ENCODE results near the gene RNFT2.

RNFT2 gene

DNA sequence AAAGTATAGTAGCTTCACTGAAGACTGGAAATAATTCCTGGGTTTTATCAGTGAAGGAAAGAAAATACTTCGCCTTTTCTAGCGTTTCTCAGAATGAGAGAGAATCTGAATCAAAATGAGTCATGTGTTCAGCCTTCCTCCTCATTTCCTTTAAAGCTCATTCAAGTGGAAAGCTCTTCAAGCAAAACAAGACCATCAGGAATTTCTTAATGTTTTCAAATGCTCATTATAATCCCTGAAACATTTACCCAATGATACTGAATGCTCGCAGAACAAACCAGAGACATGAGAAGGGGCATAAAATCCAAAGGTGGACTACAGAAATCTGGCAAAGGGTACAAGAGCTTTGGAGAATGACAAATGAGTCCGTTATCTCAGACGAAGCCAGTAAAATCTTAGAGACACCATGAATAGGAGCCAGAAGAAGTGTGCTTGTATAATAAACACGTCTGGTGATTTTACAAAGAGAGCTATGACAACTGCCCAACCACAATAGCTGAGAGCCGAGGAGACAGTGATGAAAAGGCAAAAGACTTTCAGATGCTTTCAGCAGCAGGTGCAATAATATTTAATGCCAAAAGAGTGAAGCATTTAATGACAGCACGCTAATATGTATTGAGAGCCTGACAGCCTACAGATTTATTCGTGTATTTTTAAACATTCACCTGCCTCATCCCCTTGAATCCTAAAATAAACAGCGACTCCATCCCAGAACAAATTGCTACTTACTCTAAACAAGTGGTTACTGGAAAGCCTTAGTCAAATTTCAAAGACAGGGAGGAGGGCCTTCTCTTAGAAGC, 19.3 kb upstream of the RNFT2 start:
- TF ChIP-seq, protein P1, sequence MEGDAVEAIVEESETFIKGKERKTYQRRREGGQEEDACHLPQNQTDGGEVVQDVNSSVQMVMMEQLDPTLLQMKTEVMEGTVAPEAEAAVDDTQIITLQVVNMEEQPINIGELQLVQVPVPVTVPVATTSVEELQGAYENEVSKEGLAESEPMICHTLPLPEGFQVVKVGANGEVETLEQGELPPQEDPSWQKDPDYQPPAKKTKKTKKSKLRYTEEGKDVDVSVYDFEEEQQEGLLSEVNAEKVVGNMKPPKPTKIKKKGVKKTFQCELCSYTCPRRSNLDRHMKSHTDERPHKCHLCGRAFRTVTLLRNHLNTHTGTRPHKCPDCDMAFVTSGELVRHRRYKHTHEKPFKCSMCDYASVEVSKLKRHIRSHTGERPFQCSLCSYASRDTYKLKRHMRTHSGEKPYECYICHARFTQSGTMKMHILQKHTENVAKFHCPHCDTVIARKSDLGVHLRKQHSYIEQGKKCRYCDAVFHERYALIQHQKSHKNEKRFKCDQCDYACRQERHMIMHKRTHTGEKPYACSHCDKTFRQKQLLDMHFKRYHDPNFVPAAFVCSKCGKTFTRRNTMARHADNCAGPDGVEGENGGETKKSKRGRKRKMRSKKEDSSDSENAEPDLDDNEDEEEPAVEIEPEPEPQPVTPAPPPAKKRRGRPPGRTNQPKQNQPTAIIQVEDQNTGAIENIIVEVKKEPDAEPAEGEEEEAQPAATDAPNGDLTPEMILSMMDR (IDR thresholded peaks at IDR 0.05; ENCODE audit: extremely low read depth, missing control alignments) = no peak
- no peak for DNase-seq (ENCODE audit: low spot score)

DNA sequence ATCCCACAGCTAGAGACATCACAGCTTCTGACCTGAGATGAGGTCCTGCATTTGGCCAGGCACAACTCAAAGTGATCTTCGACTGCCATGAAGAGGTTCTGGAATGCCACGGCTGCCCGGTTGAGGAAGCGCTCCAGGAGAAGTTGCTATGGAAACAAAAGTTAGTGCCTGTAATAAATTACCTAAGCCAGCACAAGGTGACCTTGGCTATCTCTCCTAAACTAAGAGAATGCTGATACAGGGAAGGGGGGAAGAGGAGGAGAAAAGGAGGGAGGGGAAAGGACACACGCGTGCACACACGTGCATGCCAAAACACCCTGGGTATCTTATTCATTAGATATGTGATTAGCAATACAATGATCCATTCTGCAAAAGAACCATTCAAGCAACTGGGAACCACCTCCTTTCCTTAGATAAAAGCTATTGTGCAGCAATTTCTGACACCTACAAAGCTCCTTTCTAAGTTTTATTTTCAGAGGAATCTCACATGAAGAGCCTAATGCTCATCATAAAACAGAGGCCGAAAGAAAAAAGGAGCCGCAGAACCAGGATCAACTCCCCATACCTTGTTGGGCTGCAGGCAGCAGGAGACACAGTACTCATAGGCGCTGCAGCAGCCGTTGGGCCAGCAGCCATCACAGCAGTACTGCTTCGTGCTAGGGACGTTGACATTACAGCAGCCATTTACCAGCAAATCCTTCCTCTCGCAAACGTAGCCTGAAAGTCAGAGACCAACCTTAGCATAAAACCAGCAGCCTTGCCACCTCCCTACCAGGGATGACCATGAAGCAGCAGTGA, 18.2 kb upstream of the RNFT2 start:
- no peak for DNase-seq (ENCODE audit: low spot score)
- TF ChIP-seq, protein P1 (IDR thresholded peaks at IDR 0.05; ENCODE audit: extremely low read depth, missing control alignments) = no peak

DNA sequence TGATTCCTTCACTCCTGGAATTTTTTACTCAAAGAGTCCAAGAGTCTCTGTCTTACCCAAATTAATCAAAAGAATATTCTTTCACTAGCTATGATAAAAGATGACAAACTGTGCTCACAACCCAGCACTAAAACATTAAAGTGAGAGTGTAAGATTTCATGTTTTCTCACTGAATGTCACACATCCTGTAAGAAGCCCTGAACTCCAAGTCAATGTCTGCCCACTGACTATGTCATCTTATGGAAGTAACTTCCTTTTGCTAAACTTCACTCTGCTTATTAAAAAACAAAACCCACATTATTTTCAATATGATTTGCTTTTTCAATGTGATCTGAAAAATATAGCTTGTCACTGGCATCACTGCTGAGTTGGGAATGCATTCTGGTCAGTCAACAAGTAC, 15.9 kb upstream of the RNFT2 start:
- DNase-seq (ENCODE audit: low spot score) = no peak
- TF ChIP-seq, protein P1 (IDR thresholded peaks at IDR 0.05; ENCODE audit: extremely low read depth, missing control alignments) = no peak

DNA sequence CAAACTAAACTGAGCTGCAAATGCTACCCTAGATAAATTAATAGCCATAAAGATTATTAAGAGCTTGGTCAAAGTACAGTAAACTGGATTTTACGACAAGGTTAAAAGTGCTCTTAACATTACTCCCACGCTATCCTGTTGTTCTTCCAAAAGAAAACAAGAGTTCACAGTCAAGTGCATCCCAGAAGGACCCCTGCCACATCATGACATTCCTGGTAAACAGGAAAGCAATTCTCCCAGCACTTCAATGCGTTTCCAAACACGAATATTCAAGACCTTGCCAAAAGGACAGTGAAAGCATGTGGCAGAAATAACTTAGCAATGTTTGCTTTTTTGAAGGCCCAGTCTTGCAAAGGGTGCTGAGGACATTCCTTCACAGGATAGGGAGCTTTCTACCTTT, 11.4 kb upstream of the RNFT2 start:
- no peak for DNase-seq (ENCODE audit: low spot score)

DNA sequence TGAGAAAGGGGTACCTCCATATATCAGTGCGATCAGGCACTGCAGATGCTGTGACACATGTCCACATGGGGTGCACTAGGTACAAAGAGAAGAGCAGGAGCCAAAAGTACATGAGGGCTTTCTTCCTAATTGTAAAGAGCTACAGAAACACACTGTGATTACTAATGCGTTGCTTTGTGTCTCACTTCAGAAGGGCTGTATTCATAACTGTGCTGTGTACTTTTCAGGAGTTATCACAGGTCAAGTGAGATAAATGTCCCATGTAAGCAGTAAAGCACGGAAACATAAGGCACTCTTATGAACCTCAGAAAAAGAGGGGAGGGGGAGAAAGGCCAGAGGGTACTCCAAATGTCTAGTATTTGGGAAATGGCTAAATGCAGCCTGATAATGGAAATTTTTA, 10.9 kb upstream of the RNFT2 start:
- DNase-seq (ENCODE audit: low spot score) = no peak
- TF ChIP-seq, protein P1 (IDR thresholded peaks at IDR 0.05; ENCODE audit: extremely low read depth, missing control alignments) = no peak

More for the DNA sequence above, 11.4 kb upstream of the RNFT2 start:
- TF ChIP-seq, protein P1 (IDR thresholded peaks at IDR 0.05; ENCODE audit: extremely low read depth, missing control alignments) = no peak

DNA sequence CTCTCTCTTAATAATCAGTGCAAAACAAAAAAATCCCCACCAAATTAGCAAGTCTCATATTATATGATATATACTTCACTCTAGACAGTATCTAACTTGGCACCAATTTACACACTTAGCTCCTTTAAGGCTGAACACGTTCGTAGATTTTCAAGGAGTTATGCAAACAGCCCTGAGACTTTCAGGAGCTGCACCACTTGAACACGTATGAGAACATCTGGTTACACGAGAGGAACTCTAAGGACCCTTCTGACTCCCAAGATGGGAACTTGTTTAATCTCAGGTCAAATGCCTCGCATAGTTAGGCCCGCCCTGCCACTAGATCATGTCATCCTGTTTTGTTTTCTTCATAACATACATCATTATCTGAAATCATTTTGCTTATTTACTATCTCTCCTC, 10.2 kb upstream of the RNFT2 start:
- TF ChIP-seq, protein P1 (IDR thresholded peaks at IDR 0.05; ENCODE audit: extremely low read depth, missing control alignments) = no peak
- no peak for DNase-seq (ENCODE audit: low spot score)

DNA sequence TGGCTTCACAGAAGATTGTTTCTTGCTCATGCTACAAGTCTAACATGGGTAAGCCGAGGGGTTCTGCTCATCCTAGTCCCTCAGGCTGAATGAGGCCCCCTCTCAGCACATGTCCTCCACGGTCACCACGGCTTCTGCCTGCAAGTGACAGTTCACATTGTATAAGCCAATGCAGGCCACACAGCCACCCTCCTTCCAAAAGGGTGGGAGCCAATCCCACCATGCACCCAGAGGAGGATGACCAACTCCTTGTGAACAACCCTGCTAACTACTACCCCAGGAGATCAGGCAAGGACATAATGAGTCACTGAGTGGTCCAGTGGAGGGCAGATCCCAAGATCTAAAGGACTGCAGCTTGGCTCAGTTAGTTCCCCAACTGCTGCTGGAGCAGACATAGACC, 6.3 kb upstream of the RNFT2 start:
- no peak for DNase-seq (ENCODE audit: low spot score)
- TF ChIP-seq, protein P1 (IDR thresholded peaks at IDR 0.05; ENCODE audit: extremely low read depth, missing control alignments) = no peak
